C4-2B (cell line): Measurements from ENCODE around the gene GTF2IRD1.

Source experiments
- H3K27ac ChIP-seq: fragments of 450-650 bp; 2 replicates; pipeline ENCODE4 v1.5.1; 2017
- CTCF ChIP-seq: fragments of 450-650 bp; conservative IDR thresholded peaks from 2 replicates; pipeline ENCODE4 v1.5.1; 2017; ENCODE audit warnings: mild to moderate bottlenecking
- ZFX ChIP-seq: fragments of 450-650 bp; IDR thresholded peaks from 2 replicates; pipeline ENCODE4 v1.6.1; 2017

GTF2IRD1 gene

DNA sequence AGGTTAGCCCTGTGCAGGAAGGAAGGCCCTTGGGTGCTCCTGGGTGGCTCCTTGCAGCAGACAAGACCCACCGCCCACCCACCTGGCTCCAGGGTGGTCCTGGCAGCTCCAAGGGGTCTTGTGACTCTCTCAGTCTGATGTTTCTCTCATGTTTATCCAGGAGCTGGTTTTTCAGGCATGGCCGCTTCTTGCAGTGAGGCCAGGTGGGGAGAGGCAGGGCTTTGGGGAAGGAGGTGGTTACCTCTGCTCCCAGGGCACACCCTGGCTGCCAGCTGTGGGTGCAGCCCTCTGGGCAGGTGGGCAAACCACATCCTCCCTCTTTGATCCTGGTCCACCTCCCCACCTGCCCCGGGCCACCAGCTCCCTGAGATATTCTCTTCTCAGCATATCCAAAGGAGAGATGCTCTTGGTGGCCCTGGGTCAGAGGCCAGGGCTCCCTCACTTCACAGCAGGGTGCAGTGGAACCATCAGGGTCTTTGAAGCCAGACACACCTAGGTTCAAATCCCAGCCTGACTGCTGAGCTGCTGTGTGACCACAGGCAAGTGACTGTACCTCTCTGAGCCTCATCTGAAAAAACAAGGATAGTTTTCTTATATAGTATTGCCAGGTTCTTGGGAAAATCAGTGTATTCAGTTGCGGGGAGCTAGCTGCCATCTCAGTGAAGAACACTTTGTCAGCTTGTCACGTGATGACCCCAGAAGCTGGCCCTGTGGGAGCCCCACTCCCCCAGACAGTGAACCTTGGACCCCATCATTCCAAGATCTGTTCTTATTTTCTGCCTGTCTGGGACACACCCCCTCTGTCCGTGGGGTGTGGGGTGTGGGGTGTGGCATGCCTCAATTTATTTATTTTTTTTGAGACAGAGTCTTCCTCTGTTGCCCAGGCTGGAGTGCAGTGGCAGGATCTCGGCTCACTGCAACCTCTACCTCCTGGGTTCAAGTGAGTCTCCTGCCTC lies 11.5 kb downstream of the GTF2IRD1 start:
- peak overlapping the region; percentile 35 for H3K27ac ChIP-seq
- TF ChIP-seq CTCF: no peak
- no peak for TF ChIP-seq ZFX

DNA sequence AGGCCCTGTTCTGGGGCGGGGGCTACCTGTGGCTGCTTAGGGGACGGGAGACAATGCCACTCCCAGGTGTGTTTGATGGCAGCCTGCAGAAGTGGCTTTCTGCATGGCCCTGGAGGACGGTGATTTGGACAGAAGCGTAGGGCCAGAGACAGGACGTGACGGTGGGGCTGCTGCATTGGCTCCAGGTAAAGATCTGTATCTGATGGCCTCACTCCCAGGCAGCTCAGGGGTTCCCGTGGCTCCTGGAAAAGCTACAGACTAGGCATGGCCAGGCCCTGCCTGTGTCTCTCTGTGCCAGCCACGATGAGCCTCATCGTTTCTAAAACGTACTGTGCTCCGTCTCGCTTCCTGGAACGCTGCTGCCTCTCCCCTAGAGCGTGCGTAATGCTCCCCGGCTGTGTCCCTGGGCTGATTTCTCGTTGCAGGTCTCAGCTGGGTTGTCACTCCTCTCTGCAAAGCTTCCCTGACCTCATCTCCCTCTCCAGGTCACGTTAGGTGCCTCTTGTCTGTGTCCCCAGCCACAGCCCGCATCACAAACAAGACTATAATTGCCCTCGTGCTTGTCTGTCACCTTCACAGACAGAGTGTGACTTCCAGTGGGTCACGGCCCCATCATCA lies 12.6 kb downstream of the GTF2IRD1 start:
- no peak overlapping the region; the same call in 1 of the 2 replicates for H3K27ac ChIP-seq
- TF ChIP-seq ZFX (no peak), CTCF (no peak)

GRCh38 chr7:74467876-74468275 lies 14.2 kb downstream of the GTF2IRD1 start:
- H3K27ac ChIP-seq: no peak overlapping the region
- no peak for TF ChIP-seq ZFX
- no peak for TF ChIP-seq CTCF

GRCh38 chr7:74470504-74470903 lies 16.8 kb downstream of the GTF2IRD1 start:
- H3K27ac ChIP-seq: no peak overlapping the region
- TF ChIP-seq ZFX (no peak), CTCF (no peak)

DNA sequence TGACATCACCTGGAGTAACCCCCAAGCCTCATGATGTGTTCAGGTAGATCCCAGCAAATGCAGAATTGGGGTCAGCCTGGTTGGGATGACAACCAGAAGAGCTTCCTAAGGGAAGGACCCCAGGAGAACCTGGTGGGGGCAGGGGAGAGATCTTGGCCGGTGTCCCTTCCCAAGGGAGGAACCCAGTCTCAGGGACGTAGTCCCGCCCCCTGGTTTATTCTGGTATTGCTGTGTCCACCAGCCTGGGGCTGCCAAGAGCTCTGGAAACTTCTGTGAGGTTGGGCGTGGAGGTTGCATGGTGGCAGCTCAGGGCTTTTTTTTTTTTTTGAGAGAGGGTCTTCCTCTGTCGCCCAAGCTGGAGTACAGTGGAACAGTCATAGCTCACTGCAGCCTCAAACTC lies 19.4 kb downstream of the GTF2IRD1 start:
- H3K27ac ChIP-seq: no peak overlapping the region
- TF ChIP-seq CTCF: no peak
- no peak for TF ChIP-seq ZFX

GRCh38 chr7:74474271-74474865 lies 20.7 kb downstream of the GTF2IRD1 start:
- no peak overlapping the region for H3K27ac ChIP-seq
- TF ChIP-seq ZFX (no peak), CTCF (no peak)
